G401 (cell line): ENCODE data around the gene AKAP13. TPM values are rescaled to one million over a fixed set of nuclear protein-coding genes. Genes with fewer than 3 reads are reported as not detected.
"Not testable (repeated sequence)": the region's sequence is repeated elsewhere in the genome, so short reads cannot be mapped to it uniquely, and the experiment has no call there.

Experiments used
- DNase-seq: peaks from one replicate; pipeline ENCODE4 v3.0.0-alpha.2; 2015; ENCODE audit warnings: low spot score
- in situ Hi-C: cut with HindIII; loops from 2 replicates; pipeline ENCODE4 v1.10.0; 2016; ENCODE audit warnings: low sequenced_read_pairs, mixed read lengths
- total RNA-seq: library from RNA; depleted of rRNA; stranded (reverse); fragments of >200 nt; shearing (Covaris generic); gene quantifications from 2 replicates; pipeline ENCODE4 v1.2.3, GENCODE V29; 2014

The AKAP13 gene
- total RNA-seq, 1 experiment from 2014 or later, result 39.2 TPM

- DNase-seq, result no peak
- in situ Hi-C loops, result no loop called here
These were observed 46.1 kb downstream of the AKAP13 start for GRCh38 chr15:85426481-85426880.

GRCh38 chr15:85427286-85428028, 47.1 kb downstream of the AKAP13 start:
- no peak for DNase-seq
- in situ Hi-C loops, result no loop called here

DNA sequence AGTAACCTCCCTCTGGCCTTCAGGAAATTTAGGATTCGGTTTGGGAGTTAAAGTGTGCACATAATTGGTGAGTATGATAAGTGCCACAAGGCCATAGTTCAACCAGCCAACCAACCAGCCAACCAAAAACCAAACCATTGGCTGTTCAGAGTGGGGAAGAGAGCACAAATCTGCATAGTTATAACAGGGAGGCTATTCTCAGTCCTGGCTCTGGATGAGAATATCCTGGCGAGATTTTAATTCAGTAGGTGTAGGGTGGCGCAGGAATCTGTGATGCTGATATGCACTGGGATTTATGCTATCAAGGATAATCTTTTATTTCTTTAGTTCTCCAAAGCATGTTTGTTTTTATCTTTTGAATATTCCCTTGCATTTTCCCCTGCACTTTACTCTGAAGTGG, 49.1 kb downstream of the AKAP13 start:
- DNase-seq, result no peak
- in situ Hi-C loops, result no loop called here

DNA sequence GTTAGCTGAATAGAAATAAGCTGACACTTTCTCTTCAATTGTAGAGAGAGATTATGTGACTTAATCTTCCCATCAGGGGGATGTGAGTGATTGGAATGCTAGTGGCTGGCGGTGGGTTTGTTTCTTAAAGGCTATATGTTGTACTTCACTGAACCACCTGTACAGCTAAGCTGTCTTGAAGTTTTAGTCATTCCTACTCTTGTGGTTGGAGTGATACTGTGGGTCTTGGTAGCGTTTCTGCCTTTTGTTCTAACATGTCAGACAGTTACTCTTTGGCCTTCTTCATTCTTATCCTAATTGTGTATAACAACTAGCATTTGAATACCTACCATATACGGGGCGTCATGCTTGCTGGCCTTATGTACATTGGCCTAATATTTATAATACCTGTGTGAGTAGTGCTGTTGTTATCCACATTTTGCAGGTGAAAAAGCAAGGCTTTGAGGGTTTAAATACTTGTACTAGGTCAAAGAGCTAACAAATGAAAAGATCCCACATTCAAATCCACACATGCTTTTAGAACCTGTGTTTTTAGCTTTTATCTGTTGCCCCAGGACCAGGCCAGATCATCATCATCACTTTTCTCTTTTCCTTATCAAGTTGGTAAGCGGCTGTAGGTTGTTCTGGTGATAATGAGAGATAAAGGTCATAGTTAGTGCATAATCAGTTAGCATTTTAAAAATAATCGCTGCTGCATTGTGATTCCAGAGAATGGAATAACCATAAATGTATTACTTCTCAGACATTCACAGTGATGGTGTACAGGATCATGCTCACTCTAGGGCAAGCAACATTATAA, 50.2 kb downstream of the AKAP13 start:
- DNase-seq, result no peak
- in situ Hi-C loops, result no loop called here

- no peak for DNase-seq
- in situ Hi-C loops, result no loop called here
These were observed 59.6 kb downstream of the AKAP13 start for GRCh38 chr15:85439996-85440395.

GRCh38 chr15:85440451-85440850, 60.0 kb downstream of the AKAP13 start:
- in situ Hi-C loops, result no loop called here
- no peak for DNase-seq

- DNase-seq, in situ Hi-C loops: not testable (repeated sequence)
These were observed 61.5 kb downstream of the AKAP13 start for GRCh38 chr15:85441854-85442253.

GRCh38 chr15:85443046-85443445, 62.6 kb downstream of the AKAP13 start:
- in situ Hi-C loops, result no loop called here
- DNase-seq, result no peak

DNA sequence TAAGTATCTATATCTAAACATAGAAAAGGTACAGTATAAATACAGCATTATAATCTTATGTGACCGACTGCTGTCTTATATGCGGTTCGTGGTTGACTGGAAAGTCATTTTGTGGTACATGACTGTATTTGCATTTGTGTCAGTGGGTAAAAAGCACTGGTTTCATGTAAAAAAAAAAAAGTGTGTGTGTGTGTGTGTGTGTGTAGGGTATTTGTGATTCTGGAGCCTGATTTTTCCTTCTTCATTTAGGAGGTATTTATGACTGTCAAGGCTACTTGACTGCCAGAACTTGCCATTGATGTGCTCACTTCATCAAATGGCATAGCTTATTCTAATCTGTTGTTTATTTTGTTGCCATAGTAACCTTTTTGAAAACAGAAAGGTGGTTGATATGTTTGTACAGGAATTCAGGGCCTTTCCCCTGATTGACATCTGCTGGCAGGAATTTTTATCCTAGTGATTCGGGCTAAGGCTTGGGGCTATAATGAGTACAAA, 63.2 kb downstream of the AKAP13 start:
- DNase-seq, result no peak
- in situ Hi-C loops, result no loop called here

GRCh38 chr15:85444122-85444745, 63.8 kb downstream of the AKAP13 start:
- in situ Hi-C loops, result no loop called here
- DNase-seq, result no peak

DNA sequence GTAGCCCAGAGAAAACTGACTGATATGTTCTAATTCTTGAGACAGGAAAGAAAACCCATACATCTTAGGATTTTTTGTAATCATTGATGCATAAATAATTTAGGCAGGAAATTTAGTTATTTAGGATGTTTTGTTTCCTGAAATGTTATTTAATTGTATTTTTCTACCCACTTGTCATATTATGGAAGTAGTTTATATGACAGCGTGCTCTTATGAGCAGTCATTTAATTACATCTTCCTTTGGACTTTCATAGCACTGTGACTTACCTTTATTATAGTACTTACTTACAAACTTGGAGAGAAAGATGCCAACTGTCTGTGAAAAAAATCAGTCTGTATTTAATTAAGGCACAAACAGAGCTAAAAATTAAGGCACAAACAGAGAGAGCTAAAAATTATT, 65.0 kb downstream of the AKAP13 start:
- no peak for DNase-seq
- in situ Hi-C loops, result no loop called here

DNA sequence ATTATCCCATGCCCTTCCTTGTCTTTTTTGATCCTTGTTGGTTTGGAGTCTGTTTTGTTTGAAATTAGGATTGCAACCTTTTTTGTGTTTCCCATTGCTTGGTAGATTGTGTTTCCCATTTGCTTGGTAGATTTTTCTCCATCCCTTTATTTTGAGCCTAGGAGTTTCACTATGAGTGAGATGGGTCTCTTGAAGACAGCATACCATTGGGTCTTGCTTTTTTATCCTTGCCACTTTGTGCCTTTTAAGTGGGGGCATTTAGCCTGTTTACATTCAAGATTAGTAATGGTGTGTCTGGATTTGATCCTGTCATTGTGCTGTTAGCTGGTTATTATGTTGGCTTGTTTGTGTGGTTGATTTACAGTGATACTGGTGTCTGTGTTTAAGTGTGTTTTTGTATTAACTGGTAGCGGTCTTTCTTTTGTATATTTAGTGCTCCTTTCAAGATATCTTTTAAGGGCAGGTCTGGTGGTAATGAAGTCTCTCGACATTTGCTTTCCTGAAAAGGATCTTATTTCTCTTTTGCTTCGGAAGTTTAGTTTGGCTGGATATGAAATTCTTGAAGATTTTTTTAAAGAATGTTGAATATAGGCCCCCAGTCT, 70.8 kb downstream of the AKAP13 start:
- DNase-seq, result no peak
- in situ Hi-C loops, result no loop called here

GRCh38 chr15:85452436-85452835, 72.0 kb downstream of the AKAP13 start:
- in situ Hi-C loops, result no loop called here
- no peak for DNase-seq

GRCh38 chr15:85453144-85453872, 72.9 kb downstream of the AKAP13 start:
- no peak for DNase-seq
- in situ Hi-C loops, result no loop called here

GRCh38 chr15:85454403-85454802, 74.0 kb downstream of the AKAP13 start:
- DNase-seq, result no peak
- in situ Hi-C loops, result no loop called here

- no peak for DNase-seq
- in situ Hi-C loops, result no loop called here
These were observed 75.5 kb downstream of the AKAP13 start for GRCh38 chr15:85455891-85456290.

DNA sequence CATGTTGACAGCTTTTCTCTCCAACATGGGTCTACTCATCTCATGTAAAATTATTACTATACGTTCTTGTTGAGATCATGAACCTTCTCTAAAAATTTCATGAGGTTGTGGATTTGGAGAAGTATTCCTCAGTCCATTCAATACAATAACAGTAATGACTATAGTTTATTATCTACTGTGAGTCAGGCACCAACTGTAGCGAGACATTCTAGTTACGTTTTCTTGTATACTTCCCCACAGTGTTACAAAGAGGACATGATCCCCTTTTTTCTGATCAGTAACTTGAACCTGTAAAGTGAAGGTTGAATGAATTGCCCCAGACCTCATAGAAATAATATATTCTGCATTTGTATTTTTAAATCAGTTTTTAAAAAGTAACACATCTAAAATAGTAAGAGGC, 76.4 kb downstream of the AKAP13 start:
- in situ Hi-C loops, result no loop called here
- DNase-seq, result no peak

DNA sequence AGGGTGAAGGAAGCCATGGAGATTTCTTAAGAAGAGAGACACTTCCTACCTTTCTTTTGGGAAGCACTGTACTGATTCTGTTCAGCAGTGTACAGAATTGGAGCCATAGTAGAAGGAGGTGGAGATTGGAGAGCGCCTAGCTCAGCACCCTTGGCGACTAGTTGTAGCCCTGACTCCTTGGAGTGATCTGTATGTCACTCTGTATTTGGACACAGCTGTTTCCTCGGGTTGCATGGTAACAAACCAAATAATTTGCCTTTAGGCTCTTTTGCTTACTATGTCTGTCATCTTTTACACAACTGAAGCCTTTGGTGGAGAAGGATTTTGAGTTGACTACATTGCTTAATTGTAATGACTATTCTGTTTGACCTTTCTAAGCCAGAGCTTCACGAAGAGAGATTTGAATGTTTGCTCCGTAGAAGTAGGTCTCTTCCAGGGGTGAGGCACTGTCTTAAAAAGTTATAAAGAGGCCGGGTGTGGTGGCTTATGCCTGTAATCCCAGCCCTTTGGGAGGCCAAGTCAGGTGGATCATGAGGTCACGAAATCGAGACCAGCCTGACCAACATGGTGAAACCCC, 77.1 kb downstream of the AKAP13 start:
- in situ Hi-C loops, result no loop called here

DNA sequence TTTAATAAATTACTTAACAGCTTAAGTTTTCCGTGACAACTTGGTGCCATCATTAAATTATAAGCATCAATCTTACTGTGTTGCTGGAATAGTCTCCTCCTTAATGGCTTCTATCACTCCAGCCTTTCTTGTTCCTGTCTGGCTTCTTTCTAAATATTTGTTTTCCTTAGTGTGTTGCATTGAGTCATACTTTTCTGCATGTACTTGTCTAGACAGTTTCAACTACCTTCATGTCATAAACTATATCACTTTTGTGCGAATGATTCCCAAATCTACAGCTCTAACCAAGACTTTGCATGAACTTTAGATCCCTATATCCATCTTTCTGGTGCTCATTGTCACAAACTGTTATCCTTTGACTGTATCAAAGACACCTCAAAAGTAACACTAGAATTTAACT, 78.4 kb downstream of the AKAP13 start:
- in situ Hi-C loops, result no loop called here
- no peak for DNase-seq

More for the DNA sequence above, 77.1 kb downstream of the AKAP13 start:
- DNase-seq, result no peak
